Epithelial cell of esophagus (primary cell): ENCODE results near the gene PDE3A.

Source experiments
- DNase-seq: peaks from one replicate; pipeline ENCODE4 v3.0.0; 2010; ENCODE audit warnings: low read depth
- H3K4me3 ChIP-seq: 2 replicates; pipeline ENCODE4 v1.5.1; 2011; ENCODE audit warnings: mild to moderate bottlenecking, low read length, control low read depth
- TF ChIP-seq, protein P1 (sequence below): IDR thresholded peaks from 2 replicates; pipeline ENCODE4 v1.5.1; 2011; ENCODE audit warnings: low read depth, mild to moderate bottlenecking, low read length, control low read depth, inconsistent platforms; ENCODE audit not compliant: insufficient read depth; ENCODE audit errors: missing control alignments

Gene PDE3A

GRCh38 chr12:20625531-20625930 lies 257.2 kb downstream of the PDE3A start:
- no peak overlapping the region for H3K4me3 ChIP-seq
- TF ChIP-seq, protein P1, sequence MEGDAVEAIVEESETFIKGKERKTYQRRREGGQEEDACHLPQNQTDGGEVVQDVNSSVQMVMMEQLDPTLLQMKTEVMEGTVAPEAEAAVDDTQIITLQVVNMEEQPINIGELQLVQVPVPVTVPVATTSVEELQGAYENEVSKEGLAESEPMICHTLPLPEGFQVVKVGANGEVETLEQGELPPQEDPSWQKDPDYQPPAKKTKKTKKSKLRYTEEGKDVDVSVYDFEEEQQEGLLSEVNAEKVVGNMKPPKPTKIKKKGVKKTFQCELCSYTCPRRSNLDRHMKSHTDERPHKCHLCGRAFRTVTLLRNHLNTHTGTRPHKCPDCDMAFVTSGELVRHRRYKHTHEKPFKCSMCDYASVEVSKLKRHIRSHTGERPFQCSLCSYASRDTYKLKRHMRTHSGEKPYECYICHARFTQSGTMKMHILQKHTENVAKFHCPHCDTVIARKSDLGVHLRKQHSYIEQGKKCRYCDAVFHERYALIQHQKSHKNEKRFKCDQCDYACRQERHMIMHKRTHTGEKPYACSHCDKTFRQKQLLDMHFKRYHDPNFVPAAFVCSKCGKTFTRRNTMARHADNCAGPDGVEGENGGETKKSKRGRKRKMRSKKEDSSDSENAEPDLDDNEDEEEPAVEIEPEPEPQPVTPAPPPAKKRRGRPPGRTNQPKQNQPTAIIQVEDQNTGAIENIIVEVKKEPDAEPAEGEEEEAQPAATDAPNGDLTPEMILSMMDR, result no peak
- DNase-seq, result no peak

DNA sequence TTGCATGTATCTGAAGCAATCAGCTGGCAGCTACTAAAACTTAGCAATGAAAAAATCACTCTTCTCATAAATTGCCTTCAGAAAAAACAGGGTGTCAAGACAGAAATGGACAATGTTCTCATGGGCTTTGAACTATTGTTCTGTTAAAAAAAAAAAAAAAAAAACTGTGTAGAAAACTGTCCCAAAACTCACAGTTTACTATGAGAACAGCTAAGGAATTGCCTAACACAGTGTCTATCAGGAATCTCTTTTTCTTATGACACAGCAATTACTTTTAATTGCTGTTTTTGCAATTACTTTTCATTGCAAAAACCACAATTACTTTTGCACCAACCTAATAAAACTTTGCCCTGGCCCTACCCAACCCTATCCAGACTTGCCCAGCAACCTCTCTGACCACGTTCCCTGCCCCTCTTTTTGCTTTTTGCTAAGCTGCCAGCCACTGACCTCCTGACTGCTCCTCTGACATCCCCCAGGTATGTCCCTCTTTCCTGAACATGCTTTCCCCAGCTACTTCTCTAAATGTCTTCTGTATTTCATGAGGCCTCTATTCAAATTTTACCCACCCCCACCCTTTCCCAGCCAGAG lies 258.8 kb downstream of the PDE3A start:
- DNase-seq, result no peak
- no peak overlapping the region for H3K4me3 ChIP-seq
- TF ChIP-seq, protein P1, result no peak

DNA sequence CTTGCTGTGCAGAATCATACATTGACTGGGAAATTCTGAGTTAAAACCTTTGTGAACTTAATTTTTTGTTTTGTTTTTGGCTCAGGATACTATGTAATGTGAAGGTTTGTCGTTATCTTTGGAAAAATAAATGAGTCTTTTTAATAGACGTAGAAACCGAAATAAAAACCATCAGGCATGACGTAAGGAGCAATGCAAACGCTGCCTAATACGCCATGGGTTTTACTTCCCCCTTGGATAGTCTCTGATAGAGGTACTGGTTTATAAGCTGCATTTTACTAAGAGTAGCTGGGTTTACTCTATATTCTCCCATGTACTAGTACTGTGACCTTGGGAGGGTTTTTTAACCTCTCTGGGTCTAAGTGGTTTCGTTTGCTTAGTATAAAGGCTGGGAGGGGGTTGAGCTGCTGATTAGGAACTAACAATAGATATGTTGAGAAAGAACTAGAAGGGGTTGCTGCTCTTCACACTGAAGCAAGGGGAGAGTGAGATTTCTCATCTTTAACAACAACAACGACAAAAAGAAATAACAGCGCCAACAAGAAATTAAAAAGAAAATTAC lies 260.0 kb downstream of the PDE3A start:
- DNase-seq, result no peak
- TF ChIP-seq, protein P1, result no peak
- no peak overlapping the region for H3K4me3 ChIP-seq

DNA sequence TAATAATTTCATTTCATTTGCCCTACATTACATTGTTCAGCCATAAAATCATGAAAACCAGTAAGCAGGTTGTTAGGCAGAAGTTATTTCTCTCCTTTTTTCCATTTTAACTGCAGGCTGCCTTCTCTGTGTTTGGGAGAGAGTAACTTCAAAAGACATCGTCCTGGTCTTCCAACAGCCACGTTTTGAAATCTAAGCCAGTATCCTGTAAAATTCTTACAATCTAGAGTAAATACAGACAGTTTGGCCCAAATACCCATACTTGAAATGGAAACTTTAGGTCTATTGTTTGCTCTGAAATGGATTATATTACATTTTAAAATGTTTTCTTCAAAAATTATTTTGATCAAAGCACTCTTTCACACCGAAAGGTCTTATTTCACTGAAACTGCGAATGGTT lies 260.7 kb downstream of the PDE3A start:
- no peak overlapping the region for H3K4me3 ChIP-seq
- no peak for DNase-seq
- TF ChIP-seq, protein P1, result no peak

- TF ChIP-seq, protein P1, result no peak
- DNase-seq, result peak; percentile 32
- H3K4me3 ChIP-seq, result no peak overlapping the region
These were observed 261.2 kb downstream of the PDE3A start for GRCh38 chr12:20629414-20630156.

DNA sequence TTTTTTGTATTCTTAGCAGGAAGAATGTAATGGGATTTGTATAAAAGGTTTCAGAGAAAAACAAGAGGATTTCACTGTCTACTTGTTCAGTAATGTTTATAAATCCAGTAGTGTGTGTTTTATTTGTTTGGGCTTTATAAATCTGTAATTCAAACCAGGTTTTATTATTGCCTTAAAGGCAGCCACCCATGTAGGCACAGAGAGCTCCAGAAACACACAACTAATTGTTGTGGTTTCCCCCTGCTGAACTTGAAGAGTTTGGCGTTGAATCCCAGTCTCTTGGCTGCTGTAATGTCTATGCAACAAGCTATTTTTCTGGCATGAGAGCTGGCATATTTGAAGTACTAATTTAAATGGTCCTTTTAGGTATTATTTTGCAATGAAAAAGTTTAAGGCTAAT lies 263.4 kb downstream of the PDE3A start:
- no peak overlapping the region for H3K4me3 ChIP-seq
- DNase-seq, result no peak
- TF ChIP-seq, protein P1, result no peak
